Stomach (tissue), 9 donors: ENCODE results near the gene ZNF555. TPM values are rescaled to one million over a fixed set of nuclear protein-coding genes. Genes with fewer than 3 reads are reported as not detected.

Experiments
- DNase-seq, 2 donors: peaks; one replicate each; pipeline versions ENCODE4 v3.0.0 to v3.0.0-alpha.2; 2013 to 2019
- H3K27ac ChIP-seq, 5 donors: fragments of 200-600 bp in 4 of 5; sonication (generic) in 4 of 5; one replicate each; pipeline ENCODE4 v1.5.1; 2013 to 2019; ENCODE audit warnings: mild to moderate bottlenecking in 1 of 5, moderate library complexity in 1 of 5
- H3K27me3 ChIP-seq, 3 donors: fragments of 200-600 bp; sonication (generic); one replicate each; pipeline ENCODE4 v1.5.1; 2017 to 2019; ENCODE audit warnings: mixed run types in 1 of 3
- H3K36me3 ChIP-seq, 4 donors: fragments of 200-600 bp; sonication (generic); 1 replicate in 3 of 4; 2 replicates in 1 of 4; pipeline ENCODE4 v1.5.1; 2016 to 2019
- H3K4me1 ChIP-seq, 4 donors: fragments of 200-600 bp; sonication (generic); one replicate each; pipeline ENCODE4 v1.5.1; 2016 to 2019
- H3K4me3 ChIP-seq, 4 donors: fragments of 200-600 bp; sonication (generic) in 3 of 4; one replicate each; pipeline ENCODE4 v1.5.1; 2016 to 2019; ENCODE audit warnings: mild to moderate bottlenecking in 1 of 4
- H3K9me3 ChIP-seq, 4 donors: fragments of 200-600 bp; sonication (generic); one replicate each; pipeline ENCODE4 v1.5.1; 2016 to 2019
- CTCF ChIP-seq, 7 experiments: fragments of 450-650 bp in 4 of 7; fragments of 200-600 bp in 3 of 7; sonication (generic) in 3 of 7; IDR thresholded peaks; one replicate each; pipeline ENCODE4 v1.5.1; 2016 to 2019; ENCODE audit warnings: antibody characterized with exemption in 7 of 7, control low read depth in 2 of 7, mild to moderate bottlenecking in 1 of 7
- EP300 ChIP-seq: sonication (generic); formaldehyde crosslinking; IDR thresholded peaks from one replicate; pipeline ENCODE4 v1.6.1; 2017; ENCODE audit warnings: antibody characterized with exemption
- POLR2A ChIP-seq, 4 donors: fragments of 450-650 bp; IDR thresholded peaks; one replicate each; pipeline ENCODE4 v1.6.1; 2016; ENCODE audit warnings: antibody characterized with exemption in 4 of 4, control low read depth in 2 of 4, mild to moderate bottlenecking in 1 of 4, moderate library complexity in 1 of 4
- POLR2AphosphoS5 ChIP-seq, 3 donors: sonication (generic); formaldehyde crosslinking; IDR thresholded peaks; one replicate each; pipeline ENCODE4 v1.6.1; 2016; ENCODE audit warnings: antibody characterized with exemption in 3 of 3
- WGBS, 5 donors: extraction: QIAGEN DNeasy Blood & Tissue Kit in 3 of 5; methylation state at CpG; one replicate each; pipeline versions ENCODE4 v1.1.5 to v1.1.7; 2013 to 2018; 5-methylcytosine and 5-hydroxymethylcytosine counted together
- intact Hi-C: fragments of 100-400 bp; cut with DNase I; formaldehyde crosslinking; loops from one replicate; pipeline ENCODE4 v1.15.1; 2023; ENCODE audit warnings: low total_unique reads
- polyA plus RNA-seq, 3 donors: library from polyadenylated mRNA; stranded (reverse); fragments of 200-250 nt; gene quantifications; one replicate each; pipeline ENCODE4 v1.2.3, GENCODE V29; 2013
- total RNA-seq, 5 donors: library from RNA; depleted of rRNA; stranded (reverse); fragments of >200 nt; gene quantifications; one replicate each; pipeline versions ENCODE4 v1.1.0 to v1.2.3, GENCODE V29; 2014 to 2016
- donor health status: healthy with polysubstance abuse.
- donor health status: Bipolar disorder and iron deficiency.
- donor health status: healthy.

The ZNF555 gene
- total and polyA plus RNA-seq, 8 donors = 0.58 to 11.2 (median 2.1) TPM

GRCh38 chr19:2809387-2810140, 31.7 kb upstream of the ZNF555 start:
- no peak overlapping the region for H3K4me3 ChIP-seq
- H3K27me3 ChIP-seq = no peaks in the 10 kb centered on the region
- H3K4me1 ChIP-seq = no peaks in the 10 kb centered on the region
- TF ChIP-seq EP300 (no peak), POLR2A (IDR thresholded peaks at IDR 0.05) (no peak), CTCF (IDR thresholded peaks at IDR 0.05) (no peak), POLR2AphosphoS5 (IDR thresholded peaks at IDR 0.05) (no peak)
- WGBS, 5 donors = 93% methylated on average over 25 to 37 of the region's 37 CpGs
- DNase-seq = no peak
- no peaks in the 10 kb centered on the region for H3K9me3 ChIP-seq
- no peak overlapping the region for H3K27ac ChIP-seq
- intact Hi-C loops = no loop called here
- H3K36me3 ChIP-seq = peaks cover 39 to 99% (median 93%) of the 10 kb centered on the region in 4 donors

- peaks cover 39 to 99% (median 88%) of the 10 kb centered on the region in 4 donors for H3K36me3 ChIP-seq
- TF ChIP-seq POLR2AphosphoS5 (IDR thresholded peaks at IDR 0.05) (no peak), POLR2A (IDR thresholded peaks at IDR 0.05) (no peak), CTCF (IDR thresholded peaks at IDR 0.05) (no peak), EP300 (no peak)
- WGBS, 5 donors = 93 to 97% (median 95%) methylated on average over 35 to 58 of the region's 58 CpGs
- no peak for DNase-seq
- intact Hi-C loops = no loop called here
- H3K4me3 ChIP-seq = no peak overlapping the region
- H3K27ac ChIP-seq = no peak overlapping the region
- no peaks in the 10 kb centered on the region for H3K9me3 ChIP-seq
- H3K4me1 ChIP-seq = no peaks in the 10 kb centered on the region
- H3K27me3 ChIP-seq = no peaks in the 10 kb centered on the region
Measured at GRCh38 chr19:2810141-2811091, 30.9 kb upstream of the ZNF555 start.

- no peak overlapping the region for H3K4me3 ChIP-seq
- intact Hi-C loops = no loop called here
- no peaks in the 10 kb centered on the region for H3K27me3 ChIP-seq
- no peaks in the 10 kb centered on the region for H3K9me3 ChIP-seq
- H3K4me1 ChIP-seq = no peaks in the 10 kb centered on the region
- peaks cover 39 to 91% (median 80%) of the 10 kb centered on the region in 4 donors for H3K36me3 ChIP-seq
- no peak for TF ChIP-seq POLR2AphosphoS5 (IDR thresholded peaks at IDR 0.05)
- no peak for TF ChIP-seq CTCF (IDR thresholded peaks at IDR 0.05)
- no peak for TF ChIP-seq EP300
- TF ChIP-seq POLR2A (IDR thresholded peaks at IDR 0.05) = no peak
- no peak overlapping the region for H3K27ac ChIP-seq
- 88 to 94% (median 94%) methylated on average over 17 to 20 of the region's 20 CpGs for WGBS, 5 donors
- no peak for DNase-seq
Measured at GRCh38 chr19:2811221-2811722, 30.0 kb upstream of the ZNF555 start.

- 83 to 93% (median 91%) methylated on average over 29 to 34 of the region's 34 CpGs for WGBS, 5 donors
- intact Hi-C loops = no loop called here
- H3K27ac ChIP-seq = no peak overlapping the region
- H3K36me3 ChIP-seq = peaks cover 35 to 85% (median 74%) of the 10 kb centered on the region in 4 donors
- TF ChIP-seq POLR2A (IDR thresholded peaks at IDR 0.05) (no peak), CTCF (IDR thresholded peaks at IDR 0.05) (no peak), EP300 (no peak)
- no peaks in the 10 kb centered on the region for H3K9me3 ChIP-seq
- H3K4me1 ChIP-seq = no peaks in the 10 kb centered on the region
- H3K27me3 ChIP-seq = no peaks in the 10 kb centered on the region
- DNase-seq = no peak
- no peak overlapping the region for H3K4me3 ChIP-seq
Measured at GRCh38 chr19:2811735-2812413, 29.4 kb upstream of the ZNF555 start.
